ENCODE measurements around the gene CCBE1.
"Not testable (repeated sequence)": the region's sequence is repeated elsewhere in the genome, so short reads cannot be mapped to it uniquely, and the experiment has no call there.

Gene CCBE1

GRCh38 chr18:59666007-59666402 is 31.2 kb downstream of the CCBE1 start:
- H3K27ac ChIP-seq (ENCODE audit: low read depth, low read length, severe bottlenecking), result not testable (repeated sequence)

GRCh38 chr18:59665057-59666006 is 31.9 kb downstream of the CCBE1 start:
- Histone ChIP-seq H3K4me1 (ENCODE audit: control insufficient read depth, insufficient read depth, low read length, poor library complexity, severe bottlenecking) (peaks cover 7% of the 10 kb centered on the region), H3K36me3 (ENCODE audit: control insufficient read depth, insufficient read depth, low read length) (no peaks in the 10 kb centered on the region), H3K27ac (ENCODE audit: low read depth, low read length, severe bottlenecking) (peak overlapping the region; percentile 18), H3K9me3 (ENCODE audit: control insufficient read depth, low read length) (no peaks in the 10 kb centered on the region), H3K4me3 (ENCODE audit: extremely low read depth, insufficient read depth, low read length, poor library complexity, severe bottlenecking) (no peak overlapping the region)
- WGBS, 2 experiments (ENCODE audit: insufficient coverage in 2 of 2), result 95% methylated on average over 8 to 9 of the region's 12 CpGs

More at GRCh38 chr18:59666007-59666402, 31.2 kb downstream of the CCBE1 start:
- H3K36me3 ChIP-seq (ENCODE audit: control insufficient read depth, insufficient read depth, low read length); H3K4me3 ChIP-seq (ENCODE audit: extremely low read depth, insufficient read depth, low read length, poor library complexity, severe bottlenecking); H3K9me3 ChIP-seq (ENCODE audit: control insufficient read depth, low read length); H3K4me1 ChIP-seq (ENCODE audit: control insufficient read depth, insufficient read depth, low read length, poor library complexity, severe bottlenecking): not testable (repeated sequence)
- WGBS, 2 experiments (ENCODE audit: insufficient coverage in 2 of 2), result 94 to 95% methylated on average over 6 to 7 of the region's 9 CpGs

GRCh38 chr18:59664329-59664728 is 32.9 kb downstream of the CCBE1 start:
- Histone ChIP-seq H3K36me3 (ENCODE audit: control insufficient read depth, insufficient read depth, low read length) (no peaks in the 10 kb centered on the region), H3K4me1 (ENCODE audit: control insufficient read depth, insufficient read depth, low read length, poor library complexity, severe bottlenecking) (peaks cover 7% of the 10 kb centered on the region), H3K4me3 (ENCODE audit: extremely low read depth, insufficient read depth, low read length, poor library complexity, severe bottlenecking) (no peak overlapping the region), H3K27ac (ENCODE audit: low read depth, low read length, severe bottlenecking) (no peak overlapping the region), H3K9me3 (ENCODE audit: control insufficient read depth, low read length) (no peaks in the 10 kb centered on the region)
- WGBS, 2 experiments (ENCODE audit: insufficient coverage in 2 of 2), result 89 to 92% methylated on average over 2 of the region's 3 CpGs

DNA sequence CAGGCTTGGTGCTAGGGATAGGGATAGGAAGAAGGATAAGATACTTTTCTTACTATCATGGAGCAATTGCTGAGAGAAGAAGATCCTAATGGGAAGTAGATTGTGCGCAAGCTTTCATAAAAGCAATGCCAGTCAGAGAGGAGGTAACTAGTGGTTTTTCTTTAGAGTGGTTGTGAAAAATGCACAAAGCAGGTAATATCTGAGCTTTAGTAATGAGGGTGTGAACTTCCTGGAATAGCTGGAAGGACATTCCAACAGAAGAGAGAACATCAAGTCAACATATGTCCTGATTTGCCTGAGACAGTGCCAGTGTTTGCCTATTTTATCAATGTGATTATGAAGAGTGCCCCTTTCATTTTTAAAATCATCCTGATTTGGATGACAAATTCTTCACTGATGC is 34.1 kb downstream of the CCBE1 start:
- Histone ChIP-seq H3K9me3 (ENCODE audit: control insufficient read depth, low read length) (no peaks in the 10 kb centered on the region), H3K4me3 (ENCODE audit: extremely low read depth, insufficient read depth, low read length, poor library complexity, severe bottlenecking) (no peak overlapping the region), H3K36me3 (ENCODE audit: control insufficient read depth, insufficient read depth, low read length) (no peaks in the 10 kb centered on the region), H3K4me1 (ENCODE audit: control insufficient read depth, insufficient read depth, low read length, poor library complexity, severe bottlenecking) (peaks cover 7% of the 10 kb centered on the region), H3K27ac (ENCODE audit: low read depth, low read length, severe bottlenecking) (no peak overlapping the region)
- WGBS, 2 experiments (ENCODE audit: insufficient coverage in 2 of 2), result 89 to 90% methylated on average over 1 of the region's 1 CpG

- Histone ChIP-seq H3K36me3 (ENCODE audit: control insufficient read depth, insufficient read depth, low read length) (no peaks in the 10 kb centered on the region), H3K4me3 (ENCODE audit: extremely low read depth, insufficient read depth, low read length, poor library complexity, severe bottlenecking) (no peak overlapping the region), H3K9me3 (ENCODE audit: control insufficient read depth, low read length) (no peaks in the 10 kb centered on the region), H3K27ac (ENCODE audit: low read depth, low read length, severe bottlenecking) (no peak overlapping the region), H3K4me1 (ENCODE audit: control insufficient read depth, insufficient read depth, low read length, poor library complexity, severe bottlenecking) (peaks cover 7% of the 10 kb centered on the region)
- WGBS, 2 experiments (ENCODE audit: insufficient coverage in 2 of 2), result 60 to 100% methylated on average over 1 of the region's 2 CpGs
Observed at GRCh38 chr18:59661891-59662701, 35.1 kb downstream of the CCBE1 start.

DNA sequence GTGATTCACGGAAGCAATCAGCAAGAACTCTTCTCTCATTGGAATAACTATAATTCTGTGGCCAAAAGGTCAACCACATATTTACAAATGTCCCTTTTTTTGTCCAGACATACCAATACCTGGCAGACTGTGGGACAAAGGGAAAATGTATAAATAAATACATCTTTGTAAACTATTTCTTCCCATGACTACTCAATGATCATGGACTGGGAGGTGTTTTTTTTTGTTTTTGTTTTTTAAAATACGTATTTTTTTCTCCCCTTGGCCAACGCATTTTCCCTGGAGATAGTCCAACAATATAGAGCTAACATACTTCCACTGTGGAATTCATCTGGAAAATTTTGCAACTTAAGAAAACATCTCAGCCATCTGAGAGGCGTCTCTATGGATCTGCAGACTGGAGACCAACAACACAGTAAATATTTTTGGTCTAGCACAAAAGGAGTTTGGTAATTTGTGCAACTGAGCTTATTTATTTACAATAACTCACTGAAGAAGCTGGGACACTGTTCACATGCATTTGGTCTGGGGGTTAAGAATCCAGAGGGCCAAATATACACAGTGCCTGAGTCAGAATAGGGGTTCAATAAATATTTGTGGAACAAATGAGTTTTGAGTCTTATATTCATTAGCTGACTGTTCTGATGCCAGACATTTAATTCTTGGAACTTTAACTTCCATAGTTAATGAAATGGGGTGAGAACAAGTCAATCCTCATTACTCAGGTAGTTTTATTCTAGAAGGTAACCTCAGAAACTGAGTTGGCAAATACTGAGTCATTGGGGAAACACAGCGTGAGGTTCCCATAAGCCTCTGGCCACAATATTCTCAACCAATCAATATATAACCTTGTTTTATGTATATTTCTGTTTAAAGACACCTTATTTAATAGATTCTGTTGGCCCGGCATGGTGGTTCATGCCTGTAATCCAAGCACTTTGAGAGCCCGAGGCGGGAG is 36.2 kb downstream of the CCBE1 start:
- WGBS, 2 experiments (ENCODE audit: insufficient coverage in 2 of 2), result 100% methylated on average over 3 of the region's 8 CpGs; no CpG with 5 or more reads in 1 of the 2 experiments
- H3K27ac ChIP-seq (ENCODE audit: low read depth, low read length, severe bottlenecking), result no peak overlapping the region
- no peaks in the 10 kb centered on the region for H3K9me3 ChIP-seq (ENCODE audit: control insufficient read depth, low read length)
- H3K36me3 ChIP-seq (ENCODE audit: control insufficient read depth, insufficient read depth, low read length), result no peaks in the 10 kb centered on the region
- peaks cover 7% of the 10 kb centered on the region for H3K4me1 ChIP-seq (ENCODE audit: control insufficient read depth, insufficient read depth, low read length, poor library complexity, severe bottlenecking)
- H3K4me3 ChIP-seq (ENCODE audit: extremely low read depth, insufficient read depth, low read length, poor library complexity, severe bottlenecking), result no peak overlapping the region

- H3K9me3 ChIP-seq (ENCODE audit: control insufficient read depth, low read length), result no peaks in the 10 kb centered on the region
- H3K27ac ChIP-seq (ENCODE audit: low read depth, low read length, severe bottlenecking), result no peak overlapping the region
- H3K36me3 ChIP-seq (ENCODE audit: control insufficient read depth, insufficient read depth, low read length), result no peaks in the 10 kb centered on the region
- H3K4me3 ChIP-seq (ENCODE audit: extremely low read depth, insufficient read depth, low read length, poor library complexity, severe bottlenecking), result no peak overlapping the region
- H3K4me1 ChIP-seq (ENCODE audit: control insufficient read depth, insufficient read depth, low read length, poor library complexity, severe bottlenecking), result peaks cover 4% of the 10 kb centered on the region
- 100% methylated on average over 1 of the region's 4 CpGs; no CpG with 5 or more reads in 1 of the 2 experiments for WGBS, 2 experiments (ENCODE audit: insufficient coverage in 2 of 2)
Observed at GRCh38 chr18:59660366-59660765, 36.9 kb downstream of the CCBE1 start.

GRCh38 chr18:59659508-59660170 is 37.6 kb downstream of the CCBE1 start:
- H3K4me3 ChIP-seq (ENCODE audit: extremely low read depth, insufficient read depth, low read length, poor library complexity, severe bottlenecking), result no peak overlapping the region
- H3K27ac ChIP-seq (ENCODE audit: low read depth, low read length, severe bottlenecking), result no peak overlapping the region
- H3K36me3 ChIP-seq (ENCODE audit: control insufficient read depth, insufficient read depth, low read length), result no peaks in the 10 kb centered on the region
- H3K4me1 ChIP-seq (ENCODE audit: control insufficient read depth, insufficient read depth, low read length, poor library complexity, severe bottlenecking), result peaks cover under 1% of the 10 kb centered on the region
- WGBS, 2 experiments (ENCODE audit: insufficient coverage in 2 of 2), result 69 to 84% methylated on average over 11 to 13 of the region's 14 CpGs
- H3K9me3 ChIP-seq (ENCODE audit: control insufficient read depth, low read length), result no peaks in the 10 kb centered on the region

- Histone ChIP-seq H3K9me3 (ENCODE audit: control insufficient read depth, low read length) (no peaks in the 10 kb centered on the region), H3K4me3 (ENCODE audit: extremely low read depth, insufficient read depth, low read length, poor library complexity, severe bottlenecking) (no peak overlapping the region), H3K27ac (ENCODE audit: low read depth, low read length, severe bottlenecking) (no peak overlapping the region), H3K4me1 (ENCODE audit: control insufficient read depth, insufficient read depth, low read length, poor library complexity, severe bottlenecking) (no peaks in the 10 kb centered on the region), H3K36me3 (ENCODE audit: control insufficient read depth, insufficient read depth, low read length) (no peaks in the 10 kb centered on the region)
- WGBS, 2 experiments (ENCODE audit: insufficient coverage in 2 of 2), result no CpG with 5 or more reads among the region's 7 CpGs
Observed at GRCh38 chr18:59658941-59659340, 38.3 kb downstream of the CCBE1 start.

All from mesodermal cell (in vitro differentiated cells).